Hepatocyte (in vitro differentiated cells): ENCODE data around the gene ALPL. TPM values are rescaled to one million over a fixed set of nuclear protein-coding genes. Genes with fewer than 3 reads are reported as not detected.

ENCODE experiments used
- DNase-seq: peaks from one replicate; pipeline ENCODE4 v3.0.0-alpha.2; 2016; ENCODE audit warnings: low spot score
- H2AFZ ChIP-seq: fragments of 200-600 bp; sonication (generic); 2 replicates; pipeline ENCODE4 v1.6.0; 2016; ENCODE audit warnings: antibody characterized with exemption, mild to moderate bottlenecking
- H3K27ac ChIP-seq: fragments of 200-600 bp; sonication (generic); 2 replicates; pipeline ENCODE4 v1.5.1; 2016; ENCODE audit warnings: mild to moderate bottlenecking
- H3K27me3 ChIP-seq: fragments of 200-600 bp; sonication (generic); 2 replicates; pipeline ENCODE4 v1.6.1; 2016
- H3K36me3 ChIP-seq: fragments of 200-600 bp; sonication (generic); replicated peaks from 2 replicates; pipeline ENCODE4 v1.5.1; 2016; ENCODE audit warnings: low read depth; ENCODE audit not compliant: insufficient read depth
- H3K4me1 ChIP-seq: fragments of 200-600 bp; sonication (generic); 2 replicates; pipeline ENCODE4 v1.5.1; 2016; ENCODE audit warnings: mild to moderate bottlenecking, moderate library complexity; ENCODE audit not compliant: insufficient read depth
- H3K4me2 ChIP-seq: fragments of 200-600 bp; sonication (generic); 2 replicates; pipeline ENCODE4 v1.6.0; 2016
- H3K4me3 ChIP-seq: fragments of 200-600 bp; sonication (generic); 2 replicates; pipeline ENCODE4 v1.5.1; 2016; ENCODE audit warnings: mild to moderate bottlenecking
- H3K79me2 ChIP-seq: fragments of 200-600 bp; sonication (generic); 2 replicates; pipeline ENCODE4 v1.6.0; 2017; ENCODE audit warnings: mild to moderate bottlenecking
- H3K9me2 ChIP-seq: fragments of 200-600 bp; sonication (generic); replicated peaks from 2 replicates; pipeline ENCODE4 v1.6.0; 2017; ENCODE audit warnings: mild to moderate bottlenecking; ENCODE audit not compliant: insufficient read depth
- H3K9me3 ChIP-seq: fragments of 200-600 bp; sonication (generic); 2 replicates; pipeline ENCODE4 v1.5.1; 2016; ENCODE audit warnings: low read depth, mild to moderate bottlenecking
- H4K20me1 ChIP-seq: fragments of 200-600 bp; sonication (generic); 2 replicates; pipeline ENCODE4 v1.6.0; 2016; ENCODE audit warnings: mild to moderate bottlenecking; ENCODE audit not compliant: insufficient read depth, poor library complexity, severe bottlenecking
- CTCF ChIP-seq: fragments of 200-600 bp; sonication (generic); IDR thresholded peaks from 2 replicates; pipeline ENCODE4 v1.5.1; 2016; ENCODE audit warnings: antibody characterized with exemption, mild to moderate bottlenecking; ENCODE audit not compliant: poor library complexity
- EZH2 ChIP-seq: fragments of 200-600 bp; sonication (generic); IDR thresholded peaks from 2 replicates; pipeline ENCODE4 v1.6.1; 2016; ENCODE audit warnings: antibody characterized with exemption, mild to moderate bottlenecking, borderline replicate concordance
- EZH2phosphoT487 ChIP-seq: fragments of 200-600 bp; sonication (generic); IDR thresholded peaks from one replicate; pipeline ENCODE4 v1.6.1; 2018; ENCODE audit warnings: antibody characterized with exemption, mild to moderate bottlenecking, low read depth, moderate library complexity; ENCODE audit not compliant: unreplicated experiment, severe bottlenecking
- WGBS: methylation state at CpG from one replicate; pipeline ENCODE4 v1.1.6; 2016; ENCODE audit warnings: low lambda C conversion rate; ENCODE audit errors: missing lambda C conversion rate; 5-methylcytosine and 5-hydroxymethylcytosine counted together
- polyA plus RNA-seq: library from polyadenylated mRNA; unstranded; fragments of >200 nt; fragmentation: Nextera tagmentation; extraction: Ambion mirVana; gene quantifications from 2 replicates; pipeline ENCODE4 v1.2.1, GENCODE V29; 2016
- total RNA-seq: library from RNA; depleted of rRNA; stranded (reverse); fragments of >200 nt; gene quantifications from 2 replicates; pipeline ENCODE4 v1.2.3, GENCODE V29; 2014

Gene ALPL
- total and polyA plus RNA-seq, 2 experiments from 2014 or later: 2.2 to 6.0 TPM

- H3K4me3 ChIP-seq: no peak overlapping the region
- DNase-seq: no peak
- no peaks in the 10 kb centered on the region for H3K9me3 ChIP-seq
- H3K27ac ChIP-seq: no peak overlapping the region
- H2AFZ ChIP-seq: no peak overlapping the region
- no peak overlapping the region for H3K4me2 ChIP-seq
- no peaks in the 10 kb centered on the region for H4K20me1 ChIP-seq
- no peaks in the 10 kb centered on the region for H3K79me2 ChIP-seq
- H3K9me2 ChIP-seq: no peaks in the 10 kb centered on the region
- WGBS: 92% methylated on average over 2 of the region's 2 CpGs
- H3K4me1 ChIP-seq: no peaks in the 10 kb centered on the region
- H3K27me3 ChIP-seq: no peaks in the 10 kb centered on the region
- TF ChIP-seq CTCF (no peak), EZH2phosphoT487 (no peak), EZH2 (no peak)
- H3K36me3 ChIP-seq: no peaks in the 10 kb centered on the region
Observed at GRCh38 chr1:21596628-21597027, 87.4 kb downstream of the ALPL start.

GRCh38 chr1:21597753-21598152 is 88.5 kb downstream of the ALPL start:
- Histone ChIP-seq H3K4me2 (no peak overlapping the region), H3K9me2 (no peaks in the 10 kb centered on the region), H2AFZ (no peak overlapping the region), H3K27me3 (no peaks in the 10 kb centered on the region), H4K20me1 (no peaks in the 10 kb centered on the region), H3K27ac (no peak overlapping the region), H3K9me3 (no peaks in the 10 kb centered on the region), H3K79me2 (no peaks in the 10 kb centered on the region), H3K4me3 (no peak overlapping the region), H3K36me3 (no peaks in the 10 kb centered on the region), H3K4me1 (no peaks in the 10 kb centered on the region)
- no peak for TF ChIP-seq CTCF
- no peak for TF ChIP-seq EZH2
- TF ChIP-seq EZH2phosphoT487: no peak
- DNase-seq: no peak
- 92% methylated on average over 14 of the region's 19 CpGs for WGBS

- Histone ChIP-seq H3K9me2 (no peaks in the 10 kb centered on the region), H3K4me3 (no peak overlapping the region), H3K79me2 (no peaks in the 10 kb centered on the region), H3K27me3 (no peaks in the 10 kb centered on the region), H3K4me1 (no peaks in the 10 kb centered on the region), H4K20me1 (no peaks in the 10 kb centered on the region), H3K36me3 (no peaks in the 10 kb centered on the region), H3K4me2 (no peak overlapping the region), H3K27ac (no peak overlapping the region), H2AFZ (no peak overlapping the region), H3K9me3 (no peaks in the 10 kb centered on the region)
- TF ChIP-seq CTCF (no peak), EZH2 (no peak), EZH2phosphoT487 (no peak)
- 83% methylated on average over 7 of the region's 7 CpGs for WGBS
- no peak for DNase-seq
Observed at GRCh38 chr1:21598417-21598816, 89.2 kb downstream of the ALPL start.

GRCh38 chr1:21598904-21599303 is 89.7 kb downstream of the ALPL start:
- Histone ChIP-seq H3K27me3 (no peaks in the 10 kb centered on the region), H3K36me3 (no peaks in the 10 kb centered on the region)
- 82% methylated on average over 8 of the region's 8 CpGs for WGBS

More at GRCh38 chr1:21598904-21599303, 89.7 kb downstream of the ALPL start:
- DNase-seq: no peak
- no peaks in the 10 kb centered on the region for H3K4me1 ChIP-seq
- no peak overlapping the region for H3K4me2 ChIP-seq
- H3K9me2 ChIP-seq: no peaks in the 10 kb centered on the region
- H4K20me1 ChIP-seq: no peaks in the 10 kb centered on the region
- H3K79me2 ChIP-seq: no peaks in the 10 kb centered on the region
- no peak for TF ChIP-seq CTCF
- no peak for TF ChIP-seq EZH2
- TF ChIP-seq EZH2phosphoT487: no peak
- no peak overlapping the region for H3K27ac ChIP-seq
- no peak overlapping the region for H2AFZ ChIP-seq
- no peak overlapping the region for H3K4me3 ChIP-seq
- H3K9me3 ChIP-seq: no peaks in the 10 kb centered on the region
